Breast epithelium (tissue), 4 donors: Measurements from ENCODE around the gene RPL23. TPM values are rescaled to one million over a fixed set of nuclear protein-coding genes. Genes with fewer than 3 reads are reported as not detected.

Source experiments
- DNase-seq, 2 donors: peaks; one replicate each; pipeline ENCODE4 v3.0.0-alpha.2; 2019; ENCODE audit warnings: low spot score in 2 of 2
- H3K27ac ChIP-seq, 2 donors: fragments of 200-600 bp; sonication (generic) in 1 of 2; one replicate each; pipeline ENCODE4 v1.5.1; 2016 to 2019; ENCODE audit warnings: mild to moderate bottlenecking in 1 of 2
- H3K27me3 ChIP-seq, 2 donors: fragments of 200-600 bp; sonication (generic) in 1 of 2; one replicate each; pipeline versions ENCODE4 v1.5.1 to v1.6.0; 2017 to 2019; ENCODE audit warnings: control low read depth in 1 of 2, mild to moderate bottlenecking in 1 of 2
- H3K36me3 ChIP-seq: fragments of 200-600 bp; one replicate; pipeline ENCODE4 v1.5.1; 2019
- H3K4me1 ChIP-seq, 2 donors: fragments of 200-600 bp; sonication (generic); one replicate each; pipeline ENCODE4 v1.5.1; 2016 to 2019; ENCODE audit warnings: control low read depth in 1 of 2
- H3K4me3 ChIP-seq, 3 donors: fragments of 200-600 bp; sonication (generic); 1 replicate in 2 of 3; 2 replicates in 1 of 3; pipeline ENCODE4 v1.5.1; 2016 to 2019; ENCODE audit warnings: mild to moderate bottlenecking in 3 of 3, moderate library complexity in 2 of 3
- H3K9me3 ChIP-seq, 2 donors: fragments of 200-600 bp; sonication (generic) in 1 of 2; one replicate each; pipeline ENCODE4 v1.5.1; 2016 to 2019; ENCODE audit warnings: control low read depth in 1 of 2
- POLR2A ChIP-seq: fragments of 450-650 bp; IDR thresholded peaks from one replicate; pipeline ENCODE4 v1.6.1; 2016; ENCODE audit warnings: antibody characterized with exemption, mild to moderate bottlenecking, moderate library complexity
- POLR2AphosphoS5 ChIP-seq, 3 donors: sonication (generic); formaldehyde crosslinking; IDR thresholded peaks; one replicate each; pipeline ENCODE4 v1.6.1; 2017; ENCODE audit warnings: antibody characterized with exemption in 3 of 3
- intact Hi-C: fragments of 100-400 bp; cut with DNase I; formaldehyde crosslinking; loops from one replicate; pipeline ENCODE4 v1.15.1; 2023; ENCODE audit warnings: low total_unique reads
- total RNA-seq, 3 donors: library from RNA; depleted of rRNA; stranded (reverse); fragments of >200 nt; gene quantifications; one replicate each; pipeline ENCODE4 v1.1.0, GENCODE V29; 2016
- TF ChIP-seq, protein P1 (sequence below), 3 donors: fragments of 450-650 bp; IDR thresholded peaks; one replicate each; pipeline ENCODE4 v1.5.1; 2016 to 2017; ENCODE audit warnings: antibody characterized with exemption in 3 of 3, mild to moderate bottlenecking in 3 of 3, moderate library complexity in 3 of 3

Gene RPL23
- total RNA-seq, 3 donors from 2014 or later, result 1,871 to 2,586 (median 2,024) TPM

DNA sequence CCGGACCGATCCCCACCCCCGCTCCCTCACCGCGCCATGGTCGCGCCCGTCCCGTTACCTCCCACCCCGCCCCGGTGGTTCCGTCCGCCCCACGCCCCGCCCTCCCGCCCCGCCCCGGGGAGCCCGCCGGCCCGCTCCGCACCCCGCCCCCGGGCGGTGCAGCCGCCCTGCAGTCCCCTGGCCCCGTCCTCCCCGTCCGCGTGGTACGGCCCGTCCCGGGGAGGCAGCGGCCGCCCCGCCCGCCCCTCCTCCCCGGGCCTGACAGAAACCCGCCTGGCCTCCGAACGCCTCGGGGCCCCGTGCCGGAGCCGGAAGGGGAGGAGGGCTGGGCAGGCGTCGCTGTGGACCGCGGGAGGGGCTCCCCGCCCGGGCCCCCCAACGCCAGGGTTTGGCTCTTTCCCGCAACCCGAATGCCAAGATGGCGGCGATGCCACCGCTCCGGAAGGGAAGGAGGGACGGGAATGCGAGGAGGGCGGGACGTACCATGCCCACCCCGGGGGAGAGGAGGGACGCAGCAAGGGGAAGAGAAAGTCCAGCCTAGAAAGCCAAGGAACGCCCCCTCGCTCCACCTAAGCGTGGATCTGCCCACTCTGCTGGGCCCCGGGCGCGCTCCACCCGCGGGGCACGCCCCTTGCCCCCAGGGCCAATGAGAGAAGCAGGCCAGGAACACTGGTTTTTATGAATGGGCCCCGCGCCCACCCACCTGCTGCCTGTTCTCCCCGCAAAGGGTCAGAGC, 53.9 kb downstream of the RPL23 start, which contains the start of gene PIP4K2B:
Gene PIP4K2B (minus strand): TSS at position 56 of the 736 bp plus-strand sequence. CDS start 132 bp downstream, outside the sequence.
- intact Hi-C loops, result no loop called here

DNA sequence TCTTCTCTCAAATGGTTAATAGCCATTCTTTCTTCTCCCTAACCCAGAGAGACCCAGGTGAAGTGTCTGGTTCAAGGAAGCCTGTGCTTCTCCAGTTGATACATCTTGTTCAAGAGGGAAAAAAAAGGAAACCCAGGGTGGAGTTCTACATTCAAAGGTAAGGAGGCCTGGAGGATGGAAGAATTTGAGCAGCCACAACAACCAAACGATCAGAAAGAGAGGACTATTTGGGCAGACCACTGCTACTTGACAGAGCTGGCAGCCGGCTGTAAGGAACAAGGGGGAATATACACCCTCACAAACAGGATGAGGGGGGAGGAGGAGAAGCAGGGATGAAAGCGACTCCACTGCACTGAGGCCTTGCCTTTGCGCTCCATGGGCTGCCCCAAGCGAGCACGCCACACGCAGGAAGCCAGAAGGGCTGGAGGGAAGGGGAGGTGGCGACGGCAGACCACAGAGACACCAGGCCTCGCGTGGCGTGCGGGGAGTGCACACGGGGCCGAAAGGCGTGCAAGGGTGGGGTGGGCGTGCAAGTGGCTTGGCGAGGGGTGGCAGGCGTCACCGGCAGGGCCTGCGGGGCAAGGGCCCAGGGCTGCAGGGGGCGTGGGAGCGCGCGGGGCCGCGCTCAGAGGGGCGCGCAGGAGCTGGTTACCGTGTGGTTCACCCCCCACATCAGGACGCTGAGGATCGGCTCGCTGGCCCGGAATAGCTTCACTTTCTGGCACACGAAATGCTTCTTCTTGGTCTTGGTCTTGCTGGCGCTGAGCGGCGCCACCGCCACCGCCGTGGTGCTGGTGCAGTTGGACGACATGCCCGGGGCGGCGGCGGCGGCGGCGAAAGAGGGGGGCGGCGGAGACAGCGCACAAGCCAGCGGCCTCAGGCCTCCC, 54.7 kb downstream of the RPL23 start:
- peaks cover 6% of the 10 kb centered on the region for H3K36me3 ChIP-seq
- H3K27me3 ChIP-seq, result no peaks in the 10 kb centered on the region
- TF ChIP-seq, protein P1, sequence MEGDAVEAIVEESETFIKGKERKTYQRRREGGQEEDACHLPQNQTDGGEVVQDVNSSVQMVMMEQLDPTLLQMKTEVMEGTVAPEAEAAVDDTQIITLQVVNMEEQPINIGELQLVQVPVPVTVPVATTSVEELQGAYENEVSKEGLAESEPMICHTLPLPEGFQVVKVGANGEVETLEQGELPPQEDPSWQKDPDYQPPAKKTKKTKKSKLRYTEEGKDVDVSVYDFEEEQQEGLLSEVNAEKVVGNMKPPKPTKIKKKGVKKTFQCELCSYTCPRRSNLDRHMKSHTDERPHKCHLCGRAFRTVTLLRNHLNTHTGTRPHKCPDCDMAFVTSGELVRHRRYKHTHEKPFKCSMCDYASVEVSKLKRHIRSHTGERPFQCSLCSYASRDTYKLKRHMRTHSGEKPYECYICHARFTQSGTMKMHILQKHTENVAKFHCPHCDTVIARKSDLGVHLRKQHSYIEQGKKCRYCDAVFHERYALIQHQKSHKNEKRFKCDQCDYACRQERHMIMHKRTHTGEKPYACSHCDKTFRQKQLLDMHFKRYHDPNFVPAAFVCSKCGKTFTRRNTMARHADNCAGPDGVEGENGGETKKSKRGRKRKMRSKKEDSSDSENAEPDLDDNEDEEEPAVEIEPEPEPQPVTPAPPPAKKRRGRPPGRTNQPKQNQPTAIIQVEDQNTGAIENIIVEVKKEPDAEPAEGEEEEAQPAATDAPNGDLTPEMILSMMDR (IDR thresholded peaks at IDR 0.05), result no peak
- TF ChIP-seq POLR2AphosphoS5 (IDR thresholded peaks at IDR 0.05), result peak in 2 of 3 donors; percentile 30 to 37
- peak overlapping the region; percentile 74 to 91 (median 79) for H3K4me3 ChIP-seq
- DNase-seq, result peak; percentile 29 to 54
- H3K27ac ChIP-seq, result peak overlapping the region; percentile 97 to 99
- intact Hi-C loops, result no loop called here
- H3K9me3 ChIP-seq, result no peaks in the 10 kb centered on the region
- H3K4me1 ChIP-seq, result peaks cover 5 to 18% of the 10 kb centered on the region in 2 donors

More for the DNA sequence above, 53.9 kb downstream of the RPL23 start, which contains the start of gene PIP4K2B:
- peak; percentile 90 to 93 for DNase-seq
- H3K4me3 ChIP-seq, result peak within 1 kb of the TSS; percentile 74 to 91 (median 79)
- TF ChIP-seq POLR2A, result no peak
- peak; percentile 74 to 90 (median 85) for TF ChIP-seq POLR2AphosphoS5 (IDR thresholded peaks at IDR 0.05)
- peak within 1 kb of the TSS; percentile 97 to 99 for H3K27ac ChIP-seq
- no peaks in the 10 kb centered on the region for H3K27me3 ChIP-seq
- H3K9me3 ChIP-seq, result no peaks in the 10 kb centered on the region
- H3K36me3 ChIP-seq, result peaks cover 6% of the 10 kb centered on the region
- H3K4me1 ChIP-seq, result peaks cover 5 to 18% of the 10 kb centered on the region in 2 donors

Other genes starting within 250 kb of the RPL23 start
- 10 to 100 TPM in 1 of 3 donors, 1 to 10 TPM in 2; 4.2 to 10.8 (median 8.8) TPM for gene SRCIN1, start 247.8 kb downstream of the RPL23 start, total RNA-seq
- 1 to 10 TPM; 2.0 to 2.1 (median 2.0) TPM for gene EPOP, start 178.8 kb downstream of the RPL23 start, total RNA-seq
- 100 to 1,000 TPM in 1 of 3 donors, 10 to 100 TPM in 2; 41.9 to 101 (median 90.5) TPM for gene MLLT6, start 148.4 kb downstream of the RPL23 start, total RNA-seq
- 10 to 100 TPM in 2 of 3 donors, 1 to 10 TPM in 1; 8.9 to 15.0 (median 12.5) TPM for gene CISD3, start 123.4 kb downstream of the RPL23 start, total RNA-seq
- 1 to 10 TPM; 6.4 to 9.5 (median 9.3) TPM for gene PCGF2, start 105.4 kb downstream of the RPL23 start, total RNA-seq
- gene PSMB3, start 101.0 kb downstream of the RPL23 start, total RNA-seq, result 100 to 1,000 TPM; 132 to 214 (median 167) TPM
- 10 to 100 TPM; 43.0 to 52.8 (median 43.6) TPM for gene PIP4K2B, start 54.2 kb downstream of the RPL23 start, total RNA-seq
- gene CWC25, start 28.4 kb downstream of the RPL23 start, total RNA-seq, result 10 to 100 TPM; 22.1 to 42.0 (median 28.2) TPM
- gene LASP1, start 16.3 kb upstream of the RPL23 start, total RNA-seq, result 100 to 1,000 TPM in 1 of 3 donors, 10 to 100 TPM in 2; 88.7 to 145 (median 92.8) TPM
- not detected for gene FBXO47, start 113.7 kb upstream of the RPL23 start, total RNA-seq